Right renal pelvis (tissue), 4 donors: ENCODE data around the gene ASB10. TPM values are rescaled to one million over a fixed set of nuclear protein-coding genes. Genes with fewer than 3 reads are reported as not detected.

ENCODE experiments used
- DNase-seq, 4 donors: peaks; one replicate each; pipeline ENCODE4 v3.0.0-alpha.2; 2013; ENCODE audit warnings: low read depth in 4 of 4, low spot score in 3 of 4, missing footprints in 1 of 4
- polyA plus RNA-seq, 4 donors: library from polyadenylated mRNA; unstranded; fragments of 120-200 nt; gene quantifications; one replicate each; pipeline ENCODE4 v1.2.1, GENCODE V29; 2013; ENCODE audit not compliant: insufficient read length in 4 of 4

Gene ASB10
- polyA plus RNA-seq, 4 donors: not detected

DNA sequence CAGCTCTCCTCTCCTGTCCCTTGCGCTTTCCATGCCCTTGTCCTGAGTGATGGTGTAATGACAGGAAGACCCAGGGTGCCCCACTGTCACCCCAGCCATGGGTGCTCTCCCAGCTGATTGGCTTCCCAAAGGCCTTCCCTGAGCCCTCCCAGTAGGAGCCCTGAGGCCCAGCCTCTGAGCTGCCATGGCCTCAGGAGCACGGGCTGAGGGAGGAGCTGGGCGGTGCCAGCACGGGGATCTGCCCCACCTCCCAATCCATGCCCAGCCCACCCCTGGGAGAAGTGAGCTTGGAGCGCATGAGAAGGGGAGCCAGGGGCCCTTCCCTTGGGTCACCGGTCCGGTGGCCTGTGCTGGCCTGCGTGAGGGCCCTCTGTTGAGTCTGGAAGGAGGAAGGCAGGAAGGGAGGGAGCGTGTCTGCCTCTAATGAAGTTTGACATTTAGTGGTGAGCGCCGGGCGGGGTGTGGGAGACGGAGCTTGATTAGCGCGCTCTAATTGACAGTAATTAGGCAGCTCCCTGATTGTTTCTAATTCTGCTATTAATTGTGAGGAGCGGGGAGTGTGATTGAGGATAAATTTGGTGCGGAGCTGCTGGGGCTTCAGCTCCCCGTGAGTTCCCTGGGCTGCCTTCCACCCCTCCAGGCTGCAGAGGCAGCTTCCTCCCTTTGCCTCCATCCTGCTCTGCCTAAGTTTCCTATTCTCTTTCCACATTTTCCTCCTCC lies 47.8 kb downstream of the ASB10 start:
- no peak for DNase-seq

DNA sequence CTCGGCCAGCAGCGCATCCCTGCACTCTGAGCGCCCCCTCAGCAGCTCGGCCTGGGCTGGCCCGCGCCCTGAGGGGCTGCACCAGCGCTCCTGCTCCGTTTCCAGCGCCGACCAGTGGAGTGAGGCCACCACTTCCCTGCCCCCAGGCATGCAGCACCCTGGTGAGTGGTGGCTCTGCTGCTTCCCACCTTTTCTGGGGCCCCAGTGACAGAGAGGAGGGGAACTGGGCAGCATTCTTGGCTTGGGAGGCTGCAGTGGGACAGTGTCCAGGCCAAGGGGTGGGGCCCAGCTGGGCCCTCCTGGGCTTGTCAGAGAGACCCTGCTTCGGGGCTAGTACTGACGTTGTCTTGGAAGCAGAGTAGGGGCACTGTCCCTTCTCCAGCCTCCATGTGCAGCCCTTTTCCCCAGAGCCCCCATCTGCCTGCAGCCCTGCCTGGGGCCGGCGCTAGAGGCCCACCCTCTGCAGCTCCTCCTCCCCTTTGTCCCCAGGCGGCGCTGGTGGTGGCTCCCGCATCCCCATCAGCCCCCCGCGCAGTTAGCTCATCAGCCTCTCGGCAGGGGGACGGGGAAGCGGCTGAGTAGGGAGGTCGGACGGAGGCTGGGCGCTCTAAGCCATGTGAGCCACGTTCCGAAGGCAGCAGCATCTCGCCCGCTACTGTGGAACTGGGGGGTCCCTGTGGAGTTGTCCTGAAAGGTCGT lies 48.7 kb downstream of the ASB10 start:
- DNase-seq: no peak

DNA sequence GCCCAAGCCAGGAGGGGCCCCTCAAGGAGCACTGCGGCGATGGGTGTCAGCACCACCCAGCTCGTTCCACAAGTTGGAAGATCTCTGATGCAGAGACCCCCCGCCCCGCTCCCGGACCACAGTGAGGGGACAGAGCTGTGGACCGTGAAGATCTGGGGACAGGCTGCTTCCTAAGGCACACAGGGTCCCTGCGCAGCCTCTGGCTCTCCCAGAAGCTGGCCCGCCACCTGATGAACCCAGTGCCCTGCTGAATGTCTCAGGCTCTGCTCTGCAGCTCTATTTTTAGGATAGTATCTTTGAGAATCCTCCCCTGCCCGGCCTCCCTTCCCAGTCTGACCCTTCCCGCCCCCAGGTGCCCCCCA lies 49.3 kb downstream of the ASB10 start:
- no peak for DNase-seq

DNA sequence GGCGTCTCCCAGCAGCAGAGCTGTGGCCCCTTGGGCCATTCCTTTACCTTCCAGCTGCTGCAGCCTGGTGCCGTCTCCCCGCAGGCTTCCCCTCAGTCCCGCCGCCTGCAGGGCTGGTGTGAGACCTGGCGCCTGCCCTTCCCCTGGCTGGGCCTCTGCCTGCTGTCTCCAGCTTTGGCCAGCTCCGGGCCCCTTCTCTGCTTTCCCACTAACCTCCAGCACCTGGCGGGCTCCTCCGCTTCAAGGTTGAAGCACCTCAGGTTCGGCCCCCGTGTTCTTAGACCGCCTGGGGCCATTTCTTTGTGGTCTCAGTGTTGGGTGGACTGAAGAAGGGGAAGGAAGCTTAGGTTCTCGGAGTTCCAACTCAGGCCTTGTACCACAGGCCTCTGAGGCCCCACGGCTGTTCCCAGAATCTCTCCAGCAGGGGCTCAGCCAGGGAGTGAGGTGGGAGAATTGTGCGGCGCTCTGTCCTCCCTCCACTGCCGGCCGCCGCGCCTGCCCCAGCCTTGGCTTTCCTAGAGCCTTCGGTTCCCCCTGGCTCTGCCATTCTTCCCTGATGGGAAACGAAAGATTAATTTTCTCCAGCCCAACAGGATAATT lies 49.9 kb downstream of the ASB10 start:
- no peak for DNase-seq

DNA sequence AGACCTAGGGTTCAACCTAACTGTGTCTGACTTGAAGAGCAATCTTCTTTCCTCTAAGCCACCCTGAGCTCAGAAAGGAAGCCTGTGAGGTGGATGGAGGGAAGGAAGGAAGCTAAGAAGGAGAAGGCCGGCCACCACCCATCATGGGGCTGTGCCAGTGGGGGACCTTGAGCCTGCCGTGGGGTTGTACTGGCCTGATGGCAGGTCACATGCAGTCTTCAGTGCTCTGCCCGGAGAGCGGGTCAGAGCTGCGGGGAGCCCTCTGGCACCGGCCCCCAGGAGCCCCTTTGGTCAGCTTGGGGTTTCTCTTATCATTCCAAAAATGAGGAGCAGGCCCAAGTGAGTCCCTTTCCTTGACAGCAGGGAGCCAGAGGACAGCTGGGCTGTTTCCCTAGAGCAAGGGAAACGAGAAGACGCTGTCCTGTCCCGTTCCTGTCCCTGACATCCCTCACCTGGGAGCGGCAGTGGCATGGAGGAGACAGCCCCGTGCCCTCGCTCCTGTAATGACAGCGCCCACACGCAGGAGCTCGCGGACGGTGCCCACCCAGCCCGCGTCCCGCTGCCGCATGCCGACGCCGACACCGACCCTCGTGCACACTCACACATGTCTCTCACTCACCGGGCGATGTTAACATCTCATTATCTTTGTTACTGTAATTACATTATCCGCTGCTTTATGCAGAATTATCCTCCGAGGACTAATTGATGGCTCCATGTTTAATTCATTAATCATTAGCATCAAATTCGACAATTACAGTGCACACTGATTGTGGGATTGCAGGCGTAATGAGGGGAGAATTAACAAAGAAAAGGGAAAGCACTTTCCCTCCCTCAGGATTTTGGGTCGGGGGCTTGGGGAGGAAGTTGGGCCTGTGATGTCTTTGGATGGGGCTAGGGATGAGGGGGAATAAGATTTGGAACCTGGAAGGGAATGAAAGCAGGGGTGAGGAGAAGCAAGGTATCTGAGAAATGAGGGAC lies 50.9 kb downstream of the ASB10 start:
- DNase-seq: no peak

DNA sequence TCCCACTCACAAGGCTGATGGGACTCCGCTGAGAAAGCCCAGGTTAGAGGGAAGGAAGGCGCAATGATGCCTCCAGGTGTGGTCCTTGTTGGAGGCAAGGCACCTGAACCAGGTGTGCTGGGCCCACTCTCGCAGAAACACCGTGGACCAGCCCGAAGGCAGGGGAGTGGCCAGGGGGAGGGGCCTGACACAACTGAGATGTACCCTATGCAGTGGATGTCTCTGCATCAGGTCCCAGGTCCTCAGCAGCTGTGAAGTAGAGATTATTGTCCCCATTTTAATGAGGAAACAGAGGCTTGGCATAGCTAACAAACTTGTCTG lies 51.6 kb downstream of the ASB10 start:
- DNase-seq: no peak

DNA sequence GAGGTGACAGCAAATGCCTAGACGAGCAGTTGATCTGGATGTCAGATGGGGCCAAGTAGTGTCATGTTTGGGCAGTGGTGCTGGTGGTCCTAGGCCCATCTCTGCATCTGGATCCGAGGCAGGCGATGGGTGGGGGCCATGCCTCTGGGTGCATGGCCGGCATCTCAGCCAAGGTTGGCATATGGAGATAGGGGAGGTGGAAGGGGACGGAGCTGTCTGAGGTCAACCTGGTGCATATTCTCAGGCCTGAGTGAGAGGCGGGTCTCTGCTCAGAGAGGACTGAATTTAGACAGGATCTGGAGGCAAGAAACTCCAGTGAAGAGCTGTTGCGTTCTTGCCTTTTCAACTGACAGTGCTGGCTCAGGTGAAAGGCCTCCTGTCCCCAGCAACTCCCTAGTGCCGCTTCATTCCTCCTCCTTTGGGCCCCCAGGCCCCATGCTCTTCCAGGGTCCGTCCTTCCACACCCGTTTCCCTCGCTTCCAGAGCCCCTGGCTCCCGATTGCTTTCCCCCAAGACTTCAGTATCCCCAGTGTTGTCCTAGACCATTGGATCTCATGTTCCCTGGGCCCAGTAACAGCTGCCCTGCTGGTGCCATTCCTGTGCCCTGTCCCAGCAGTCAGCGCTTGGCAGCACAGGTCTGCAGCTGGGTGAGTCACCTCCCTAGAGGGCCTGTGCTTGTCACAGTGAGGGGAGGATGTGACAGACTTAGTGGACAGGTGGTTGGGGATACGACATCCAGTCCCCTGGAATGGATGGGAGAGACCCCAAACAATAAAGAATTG lies 52.1 kb downstream of the ASB10 start:
- DNase-seq: no peak

DNA sequence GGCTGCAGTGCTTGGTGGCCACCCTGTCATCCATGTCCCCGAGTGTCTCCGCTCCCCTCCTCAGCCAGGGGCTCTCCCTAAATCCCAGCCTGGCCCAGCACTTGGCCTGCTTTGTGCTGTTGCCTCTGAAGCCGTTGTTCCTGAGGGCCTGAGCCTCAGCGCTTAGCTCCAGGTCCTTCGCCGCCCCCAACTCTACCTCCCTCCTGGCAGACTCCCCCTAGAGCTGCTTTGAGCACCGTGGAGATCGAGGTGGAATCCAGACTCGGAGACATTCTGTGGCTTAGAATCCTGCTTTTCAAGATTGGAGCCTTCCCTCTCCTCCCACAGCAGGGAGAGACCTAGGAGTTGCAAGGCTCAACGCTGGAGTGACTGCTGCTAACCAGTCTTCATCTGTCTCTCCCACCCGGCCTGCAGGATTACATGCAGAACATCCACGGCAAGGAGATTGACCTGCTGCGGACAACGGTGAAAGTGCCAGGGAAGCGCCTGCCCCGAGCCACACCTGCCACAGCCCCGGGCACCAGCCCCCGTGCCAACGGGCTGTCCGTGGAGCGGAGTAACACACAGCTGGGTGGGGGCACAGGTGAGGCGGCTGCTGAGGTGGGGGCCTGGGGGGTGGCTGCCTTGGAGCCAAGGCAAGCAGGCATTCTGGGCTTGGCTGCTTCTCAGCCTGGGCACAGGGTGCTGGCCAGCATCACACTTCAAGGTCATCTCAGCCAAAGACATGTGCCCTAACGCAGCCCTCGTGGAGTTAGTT lies 52.9 kb downstream of the ASB10 start:
- DNase-seq: no peak

DNA sequence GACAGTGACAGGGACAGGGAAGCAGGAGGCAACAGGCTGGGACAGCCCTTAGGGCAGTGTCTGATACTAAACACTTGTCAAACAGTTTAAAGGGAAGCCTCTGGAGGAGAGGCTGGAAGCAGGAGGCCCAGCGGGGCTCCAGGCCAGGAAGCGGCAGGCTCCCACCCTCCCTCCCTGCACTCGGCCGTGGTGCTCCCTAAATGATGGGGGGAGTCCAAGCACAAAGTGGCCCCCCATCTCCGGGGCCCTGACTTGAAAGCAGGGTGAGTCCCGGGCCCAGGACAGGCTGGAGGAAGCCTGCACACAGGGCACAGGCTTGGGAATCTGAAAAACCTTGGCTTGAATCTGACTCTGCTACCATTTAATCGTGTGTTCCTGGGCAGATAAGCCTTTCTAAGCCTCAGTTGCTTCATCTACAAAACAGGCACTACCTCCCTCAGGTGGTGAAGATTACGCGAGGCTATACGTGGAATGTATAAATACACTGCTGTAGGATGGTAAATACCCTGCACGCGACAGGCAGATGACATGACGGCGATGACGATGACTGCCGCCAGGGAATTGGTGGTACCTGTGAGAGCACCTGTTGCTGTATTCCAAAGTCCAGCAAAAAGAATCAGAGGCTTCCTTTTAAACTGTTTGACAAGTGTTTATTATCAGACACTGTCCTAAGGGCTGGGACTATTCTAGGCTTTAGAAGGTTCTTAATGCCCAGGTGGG lies 53.6 kb downstream of the ASB10 start:
- no peak for DNase-seq

DNA sequence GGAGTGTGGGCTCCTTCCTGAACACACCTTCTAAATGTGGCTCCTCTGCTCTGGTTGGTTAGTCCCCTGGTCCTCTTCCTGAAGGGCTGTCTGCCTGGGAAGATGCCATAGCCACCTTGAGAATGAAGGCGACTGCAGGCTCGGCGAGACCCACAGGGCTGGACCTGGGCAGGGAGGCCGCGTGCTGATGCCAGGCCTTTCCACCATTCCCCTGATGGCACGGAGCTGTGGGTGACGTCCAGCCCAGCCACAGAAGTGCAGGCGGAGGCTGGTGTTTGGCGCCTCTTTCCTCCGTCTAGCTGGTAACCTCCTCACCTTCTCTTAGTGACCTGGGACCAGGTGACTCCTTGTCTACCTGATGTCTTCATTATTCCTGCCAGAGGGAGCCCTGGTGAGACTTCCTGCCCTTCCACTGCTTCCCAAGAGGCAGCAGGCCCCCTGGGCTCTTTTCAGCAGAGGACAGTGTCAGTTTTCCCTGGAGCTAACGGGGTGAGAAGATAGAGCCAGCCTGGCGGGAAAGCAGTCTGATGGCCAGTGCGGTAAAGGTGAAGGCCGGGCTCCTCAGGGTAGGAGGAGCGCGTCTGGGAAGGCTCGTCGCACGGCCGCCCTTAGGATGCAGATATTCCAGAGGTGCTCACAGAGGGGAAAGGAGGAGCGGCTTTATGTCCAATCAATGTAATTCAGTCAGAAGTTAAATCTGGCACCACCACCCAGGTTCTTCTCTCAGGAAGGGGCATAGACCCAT lies 54.4 kb downstream of the ASB10 start:
- DNase-seq: no peak

DNA sequence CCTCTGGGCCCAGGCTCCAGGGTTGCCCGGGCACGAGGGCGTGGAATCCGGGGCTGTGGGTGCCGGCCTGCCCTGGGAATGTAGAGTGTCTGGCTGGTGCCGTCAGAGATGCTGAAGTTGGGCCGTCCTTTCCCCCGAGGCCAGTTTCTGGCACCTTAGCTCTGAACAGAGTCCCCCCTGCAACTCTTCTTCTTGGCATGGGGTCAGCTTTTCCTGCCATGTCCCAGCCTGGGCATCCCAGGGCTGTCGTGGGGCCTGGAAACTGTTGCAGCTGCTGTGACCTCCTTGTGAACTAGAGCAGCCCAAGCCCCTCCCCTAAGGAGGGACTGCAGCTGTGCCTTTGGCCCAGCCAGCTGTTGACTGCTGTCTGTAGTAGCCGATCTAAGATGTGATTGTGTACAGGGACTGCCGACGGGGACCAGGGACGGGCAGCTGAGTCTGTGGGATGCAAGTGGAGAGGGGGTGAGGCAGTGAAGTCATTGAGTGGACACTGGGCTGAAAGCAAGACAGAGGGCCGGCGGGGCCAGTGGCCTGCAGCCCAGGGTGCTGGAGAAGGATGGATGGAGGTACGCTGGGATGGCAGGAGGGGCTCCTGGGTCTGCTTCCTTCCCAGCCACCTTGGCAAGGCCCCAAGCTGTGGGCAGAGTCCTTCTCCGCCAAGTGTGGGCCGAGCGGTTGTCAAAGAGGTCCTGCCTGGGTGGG lies 55.3 kb downstream of the ASB10 start:
- DNase-seq: no peak

DNA sequence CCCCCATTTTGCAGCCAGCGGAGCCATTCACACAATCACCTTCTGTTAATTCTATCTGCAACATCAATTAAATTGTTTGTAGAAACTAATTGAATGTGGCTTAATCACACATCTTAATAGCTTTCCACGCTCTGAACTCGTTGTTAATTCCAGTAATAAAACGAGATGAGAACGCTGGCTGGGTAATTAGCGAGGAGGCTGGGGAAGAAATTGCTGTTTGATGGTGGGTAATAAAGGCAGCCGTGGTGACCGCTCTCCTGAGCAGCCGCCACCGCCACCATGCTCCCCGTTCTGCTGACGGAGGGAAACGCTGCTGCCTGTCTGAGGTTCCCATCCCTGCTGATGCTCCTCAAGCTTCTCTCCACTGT lies 55.8 kb downstream of the ASB10 start:
- DNase-seq: no peak

DNA sequence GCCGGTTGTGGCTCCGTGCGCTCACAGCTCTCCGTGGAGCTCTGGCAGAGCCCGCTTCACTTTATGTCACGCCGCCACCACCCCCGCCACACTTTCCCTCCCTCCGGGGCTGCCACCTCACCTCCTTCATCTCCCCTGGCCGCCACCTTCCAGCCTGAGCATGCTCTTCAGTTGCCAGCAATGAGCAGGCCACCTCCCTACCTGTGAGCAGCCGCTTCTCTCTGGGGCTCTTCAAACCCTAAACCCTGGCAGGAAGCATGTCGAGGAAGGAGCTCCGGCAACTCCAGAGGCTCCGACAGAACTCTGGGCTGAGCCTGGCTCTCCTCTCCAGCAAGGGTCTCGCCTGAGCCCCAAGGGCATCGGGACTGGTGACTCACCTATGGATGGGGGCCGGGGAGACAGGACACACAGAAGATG lies 56.3 kb downstream of the ASB10 start:
- DNase-seq: no peak

DNA sequence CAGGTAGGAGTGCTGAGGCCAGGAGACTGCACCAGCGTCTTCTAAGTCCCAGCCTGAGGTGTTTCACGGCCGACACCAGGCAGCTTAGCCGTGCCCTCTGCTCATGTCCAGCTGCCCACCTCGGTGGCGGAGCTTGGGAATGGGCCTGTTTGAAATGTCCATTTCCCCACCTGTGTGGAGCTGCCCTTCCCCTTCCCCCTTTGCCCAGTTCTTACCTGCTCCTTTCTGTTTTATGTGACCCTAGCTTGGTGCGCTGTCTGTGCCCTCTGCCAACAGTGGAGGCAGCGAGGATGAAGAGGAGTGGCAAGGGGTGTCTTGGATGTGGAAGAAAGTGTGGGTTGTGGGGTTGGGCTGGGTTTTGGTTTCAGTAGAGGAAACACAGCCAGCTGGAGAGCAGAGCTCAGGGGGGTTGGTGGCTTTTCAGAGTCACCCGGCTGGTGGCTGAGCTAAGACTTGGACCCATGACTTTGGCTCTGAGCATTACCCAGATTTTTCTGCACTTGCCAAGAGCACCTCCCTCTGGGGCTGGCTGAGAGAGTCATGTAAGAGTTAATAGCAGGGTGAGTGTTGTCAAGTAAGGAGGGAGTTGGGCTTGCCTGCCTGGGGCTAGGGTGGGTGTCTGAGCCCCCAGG lies 57.0 kb downstream of the ASB10 start:
- DNase-seq: no peak

DNA sequence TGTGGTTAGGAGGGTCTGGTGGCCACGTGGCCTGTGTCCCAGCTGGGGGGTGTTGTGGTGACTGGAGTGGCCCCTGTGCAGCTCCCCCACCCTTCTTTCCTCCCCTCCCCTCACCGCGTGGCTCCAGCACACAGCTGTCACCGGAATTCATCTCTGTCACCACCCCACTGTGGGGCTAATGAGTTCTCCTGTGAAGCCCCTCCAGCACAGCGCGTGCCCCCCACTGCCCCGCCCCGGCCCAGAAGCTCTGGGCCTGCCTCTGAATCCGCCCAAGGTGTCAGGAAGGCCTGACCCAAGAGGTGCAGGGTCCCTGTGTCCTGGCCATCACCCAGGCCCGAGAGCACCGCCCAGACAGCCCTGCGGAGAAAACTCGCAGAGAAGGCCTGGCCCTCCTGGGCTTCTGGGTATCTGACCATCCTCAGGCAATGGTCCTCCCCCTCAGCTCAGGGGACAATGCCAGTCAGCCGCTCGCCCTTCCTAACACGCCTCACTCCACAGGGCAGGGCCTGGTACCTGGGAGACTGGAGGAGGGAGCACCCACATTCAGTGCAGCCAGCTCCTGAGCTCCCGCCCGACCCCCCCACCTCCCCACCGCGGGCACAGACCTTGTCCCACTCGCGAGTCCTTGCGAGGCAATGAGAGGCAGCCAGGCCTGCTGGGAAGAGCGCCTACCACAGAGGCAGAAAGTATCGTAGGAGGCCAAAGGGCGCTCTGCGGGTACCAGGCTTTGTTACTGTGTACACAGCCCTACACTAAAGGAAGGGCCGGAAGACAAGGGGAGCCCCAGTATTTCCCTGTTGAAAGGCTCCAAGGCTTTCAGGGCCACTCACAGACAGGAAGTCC lies 57.7 kb downstream of the ASB10 start:
- no peak for DNase-seq

DNA sequence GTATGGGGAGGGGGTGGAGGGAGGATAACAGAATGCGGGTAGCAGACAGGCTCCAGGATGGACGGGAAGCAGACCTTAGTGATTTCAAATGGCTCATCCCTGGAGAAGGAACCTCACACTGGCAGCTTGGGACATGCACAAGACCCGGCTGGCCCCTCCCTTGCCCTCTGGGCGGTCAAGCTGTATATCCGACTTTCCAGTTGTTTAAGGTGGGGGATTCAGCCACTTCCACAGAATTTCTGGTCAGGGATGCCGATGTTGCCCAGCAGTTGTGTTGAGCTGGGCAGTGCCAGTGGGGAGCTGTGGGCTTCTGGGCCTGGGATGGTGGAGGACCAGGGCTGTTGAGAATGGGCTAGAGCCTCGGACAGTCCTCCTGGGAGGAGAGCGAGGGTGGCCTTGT lies 58.3 kb downstream of the ASB10 start:
- no peak for DNase-seq
